MM.1S (cell line): Measurements from ENCODE around the gene CDC45.

ENCODE experiments used
- CTCF ChIP-seq: fragments of 300-600 bp; sonication (generic); IDR thresholded peaks from 2 replicates; pipeline ENCODE4 v1.5.1; 2016; ENCODE audit warnings: antibody characterized with exemption, low read length, mixed read lengths
- EZH2 ChIP-seq: fragments of 300-600 bp; sonication (generic); optimal IDR thresholded peaks from 2 replicates; pipeline ENCODE3; 2017; ENCODE audit warnings: low read depth, mild to moderate bottlenecking, antibody characterized with exemption, low read length, mixed read lengths
- EZH2phosphoT487 ChIP-seq: fragments of 300-600 bp; sonication (generic); IDR thresholded peaks from 2 replicates; pipeline ENCODE4 v1.6.1; 2018; ENCODE audit warnings: antibody characterized with exemption, low read length

- no peak for TF ChIP-seq CTCF
- no peak for TF ChIP-seq EZH2
- TF ChIP-seq EZH2phosphoT487, result no peak
These were observed 73.5 kb downstream of the CDC45 start for GRCh38 chr22:19553201-19553600.
